NB4 (cell line): ENCODE results near the gene XYLT1.

Source experiments
- DNase-seq: peaks from one replicate; pipeline ENCODE4 v3.0.0; 2010; ENCODE audit warnings: low read depth
- H3K4me3 ChIP-seq: one replicate; pipeline ENCODE4 v1.5.1; 2011; ENCODE audit warnings: mild to moderate bottlenecking, low read depth, low read length, moderate library complexity
- CTCF ChIP-seq: IDR thresholded peaks from one replicate; pipeline ENCODE4 v1.5.1; 2012; ENCODE audit warnings: low read depth, low read length
- MAX ChIP-seq: IDR thresholded peaks from 2 replicates; pipeline ENCODE4 v1.6.1; 2011; ENCODE audit warnings: low read depth, low read length
- MYC ChIP-seq: IDR thresholded peaks from 2 replicates; pipeline ENCODE4 v1.6.1; 2011; ENCODE audit warnings: low read depth, low read length
- POLR2A ChIP-seq: IDR thresholded peaks from 2 replicates; pipeline ENCODE4 v1.6.1; 2011; ENCODE audit warnings: mild to moderate bottlenecking; ENCODE audit not compliant: insufficient read length; ENCODE audit errors: extremely low read depth

Gene XYLT1

GRCh38 chr16:17117906-17118577, 352.7 kb downstream of the XYLT1 start:
- no peak for TF ChIP-seq MAX
- no peak for TF ChIP-seq POLR2A
- no peak for TF ChIP-seq CTCF
- TF ChIP-seq MYC = no peak
- no peak overlapping the region for H3K4me3 ChIP-seq
- no peak for DNase-seq

GRCh38 chr16:17116595-17117322, 354.0 kb downstream of the XYLT1 start:
- H3K4me3 ChIP-seq = no peak overlapping the region
- DNase-seq = no peak
- TF ChIP-seq MAX = no peak
- no peak for TF ChIP-seq MYC
- no peak for TF ChIP-seq CTCF
- TF ChIP-seq POLR2A = no peak

GRCh38 chr16:17109413-17109812, 361.3 kb downstream of the XYLT1 start:
- TF ChIP-seq MAX (no peak), CTCF (no peak), POLR2A (no peak), MYC (no peak)
- H3K4me3 ChIP-seq = no peak overlapping the region
- DNase-seq = no peak

GRCh38 chr16:17108596-17108995, 362.2 kb downstream of the XYLT1 start:
- DNase-seq = no peak
- H3K4me3 ChIP-seq = no peak overlapping the region
- TF ChIP-seq MYC (no peak), POLR2A (no peak), CTCF (no peak), MAX (no peak)

- TF ChIP-seq MYC (no peak), MAX (no peak), CTCF (no peak), POLR2A (no peak)
- DNase-seq = no peak
- H3K4me3 ChIP-seq = no peak overlapping the region
Measured at GRCh38 chr16:17107450-17107849, 363.3 kb downstream of the XYLT1 start.
